HG02642 (cell line): ENCODE measurements around the gene ITGA7.
A peak's percentile ranks its signal among the peaks of the same experiment; 100 is the strongest.

Source experiments
- ATAC-seq: cut with Tn5 transposase; IDR thresholded peaks from one replicate; pipeline ENCODE4 v1.9.1; 2021; ENCODE audit warnings: mild to moderate bottlenecking; ENCODE audit not compliant: unreplicated experiment, poor library complexity

ITGA7 gene

GRCh38 chr12:55684761-55685370, 22.8 kb downstream of the ITGA7 start:
- ATAC-seq = no peak

GRCh38 chr12:55683676-55684075, 24.0 kb downstream of the ITGA7 start:
- no peak for ATAC-seq

GRCh38 chr12:55682087-55682796, 25.5 kb downstream of the ITGA7 start:
- no peak for ATAC-seq

GRCh38 chr12:55681142-55682077, 26.3 kb downstream of the ITGA7 start:
- ATAC-seq = no peak

GRCh38 chr12:55679691-55680090, 28.0 kb downstream of the ITGA7 start:
- no peak for ATAC-seq

GRCh38 chr12:55676707-55677106, 31.0 kb downstream of the ITGA7 start:
- no peak for ATAC-seq

GRCh38 chr12:55675666-55676065, 32.0 kb downstream of the ITGA7 start:
- no peak for ATAC-seq

GRCh38 chr12:55673638-55674037, 34.1 kb downstream of the ITGA7 start:
- ATAC-seq = peak; percentile 97

GRCh38 chr12:55671746-55672145, 36.0 kb downstream of the ITGA7 start:
- ATAC-seq = no peak

- ATAC-seq = no peak
Observed at GRCh38 chr12:55670276-55670675, 37.4 kb downstream of the ITGA7 start.

GRCh38 chr12:55666508-55666907, 41.2 kb downstream of the ITGA7 start:
- ATAC-seq = no peak

GRCh38 chr12:55664826-55665225, 42.9 kb downstream of the ITGA7 start:
- no peak for ATAC-seq

GRCh38 chr12:55663391-55663790, 44.3 kb downstream of the ITGA7 start:
- no peak for ATAC-seq

- ATAC-seq = no peak
Observed at GRCh38 chr12:55659486-55660385, 48.0 kb downstream of the ITGA7 start.

GRCh38 chr12:55658635-55659391, 48.9 kb downstream of the ITGA7 start:
- ATAC-seq = no peak

GRCh38 chr12:55658212-55658611, 49.5 kb downstream of the ITGA7 start:
- no peak for ATAC-seq

- no peak for ATAC-seq
Observed at GRCh38 chr12:55657212-55657611, 50.5 kb downstream of the ITGA7 start.

- ATAC-seq = no peak
Observed at GRCh38 chr12:55654511-55655214, 53.0 kb downstream of the ITGA7 start.

GRCh38 chr12:55653031-55653430, 54.7 kb downstream of the ITGA7 start:
- ATAC-seq = no peak
